Erythroblast (primary cell): ENCODE results near the gene SLC6A11.

Experiments
- DNase-seq, 2 experiments: peaks; one replicate each; lab custom pipeline; 2025; lab: John Stamatoyannopoulos, UW
- GATA1 ChIP-seq: IDR thresholded peaks from 2 replicates; pipeline ENCODE4 v1.6.1; 2011; ENCODE audit warnings: low read depth, mild to moderate bottlenecking, control low read depth, low read length, moderate library complexity
- POLR2A ChIP-seq: IDR thresholded peaks from 2 replicates; pipeline ENCODE4 v1.6.1; 2011; ENCODE audit warnings: mild to moderate bottlenecking, low read length

SLC6A11 gene

DNA sequence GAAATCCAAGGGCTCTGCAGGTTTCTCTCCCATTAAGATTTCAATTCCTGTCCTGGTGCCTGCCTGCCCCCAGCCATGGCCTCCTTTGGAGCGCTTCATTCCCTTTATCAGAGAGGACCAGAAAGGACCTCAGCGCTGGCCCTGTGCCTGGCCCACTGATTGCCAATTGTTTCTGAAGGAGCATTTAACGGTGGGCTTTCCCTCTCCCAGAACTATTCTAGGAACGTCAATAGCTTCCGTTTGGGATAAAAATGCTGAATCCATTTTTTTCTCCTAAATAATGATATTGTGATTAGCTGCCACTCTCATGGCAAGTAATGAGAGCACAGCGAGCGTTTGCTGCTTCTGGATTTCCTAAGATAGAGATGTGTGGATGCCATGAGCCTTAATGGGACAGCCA, 164.3 kb downstream of the SLC6A11 start:
- TF ChIP-seq POLR2A, result no peak
- TF ChIP-seq GATA1, result no peak
- DNase-seq, result no peak

DNA sequence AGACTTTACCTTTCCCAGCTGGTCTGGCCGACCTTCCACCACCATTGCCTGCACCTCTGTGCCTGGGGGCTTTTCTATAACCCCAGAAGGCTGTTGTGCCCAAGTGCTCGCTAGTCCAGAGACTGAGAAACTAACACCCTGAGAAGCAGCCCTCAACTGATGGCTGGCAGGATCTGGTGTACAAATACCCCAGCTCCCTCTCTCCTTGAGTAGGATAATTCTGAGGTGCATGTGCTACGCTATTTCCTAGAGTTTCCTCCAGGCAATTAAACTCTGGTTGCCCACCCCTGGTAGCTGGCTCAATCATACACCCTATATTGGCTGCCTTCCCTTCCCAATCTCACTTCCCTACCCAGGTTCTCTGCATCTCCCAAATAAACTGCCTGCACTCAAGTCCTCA, 165.0 kb downstream of the SLC6A11 start:
- DNase-seq, result no peak
- TF ChIP-seq GATA1 (no peak), POLR2A (no peak)

DNA sequence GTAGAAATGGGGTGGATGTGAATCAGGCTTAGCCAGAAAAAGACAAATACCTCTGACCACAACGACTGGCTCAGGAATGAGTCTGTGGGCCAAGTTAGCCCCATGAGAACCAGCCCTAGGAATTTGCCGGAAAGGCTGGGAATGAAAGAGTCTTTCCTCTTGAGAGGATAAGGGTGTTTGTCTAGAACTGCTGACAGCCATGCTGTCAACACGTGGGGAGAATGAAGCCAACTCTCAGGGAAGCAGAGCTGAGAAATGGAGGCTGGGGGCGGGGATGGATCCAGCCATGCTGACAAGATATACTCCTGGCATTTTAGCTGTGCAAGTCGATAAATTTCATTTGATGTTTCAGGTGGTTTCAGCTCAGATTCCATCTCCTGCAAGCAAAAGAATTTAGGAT, 165.9 kb downstream of the SLC6A11 start:
- DNase-seq, result no peak

DNA sequence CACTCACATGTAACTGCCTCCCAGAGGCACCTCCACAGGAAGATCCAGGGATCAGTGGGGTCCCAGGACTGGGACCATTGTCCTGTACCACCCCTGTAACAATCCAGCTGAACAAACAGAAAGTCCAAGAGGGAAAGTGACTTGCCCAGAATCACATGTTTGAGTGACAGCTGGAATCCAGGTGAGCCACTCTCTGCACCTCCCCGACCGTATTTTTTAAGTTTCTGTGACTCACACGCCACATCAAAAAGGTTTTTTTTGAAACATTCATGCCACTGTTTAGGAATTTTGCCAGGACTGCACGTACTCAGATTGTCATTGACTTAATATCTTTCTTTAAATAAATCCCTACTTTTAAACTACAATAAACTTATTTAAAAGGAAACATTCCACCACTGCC, 166.8 kb downstream of the SLC6A11 start:
- DNase-seq, result no peak
- no peak for TF ChIP-seq POLR2A
- TF ChIP-seq GATA1, result no peak

More for the DNA sequence above, 165.9 kb downstream of the SLC6A11 start:
- TF ChIP-seq POLR2A, result no peak
- no peak for TF ChIP-seq GATA1

DNA sequence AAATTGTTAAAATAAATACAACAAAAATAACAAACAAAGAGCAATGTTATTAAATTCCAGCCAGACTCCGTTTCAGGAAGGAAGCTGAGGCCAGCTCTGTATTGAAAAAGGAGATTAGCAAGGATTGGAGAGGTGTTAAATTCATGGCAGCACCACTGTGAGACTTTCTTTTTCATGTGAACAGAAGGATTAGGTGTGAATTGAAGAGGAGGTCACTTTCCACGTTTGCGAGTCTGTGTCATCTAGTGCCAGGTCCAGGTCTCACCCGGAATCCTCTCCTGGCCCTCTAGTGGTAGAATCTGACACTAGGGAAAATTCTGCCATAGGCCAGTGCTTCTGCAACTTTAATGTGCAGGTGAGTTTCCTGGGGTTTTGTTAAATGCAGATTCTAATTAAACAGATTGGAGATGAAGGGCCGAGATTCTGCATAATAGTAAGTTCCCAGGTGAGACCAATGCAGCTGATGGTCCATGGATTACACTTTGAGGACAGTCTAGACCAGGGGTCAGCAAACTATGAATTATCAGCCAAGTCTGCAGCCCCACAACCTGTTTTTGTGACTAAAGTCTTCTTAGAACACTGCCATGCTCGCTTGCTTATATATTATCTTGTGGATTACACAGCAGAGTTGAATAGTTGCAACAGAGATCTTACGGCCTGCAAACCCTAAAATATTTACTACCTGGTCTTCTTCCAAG, 167.3 kb downstream of the SLC6A11 start:
- peak in 1 of 2 experiments; percentile 17 for DNase-seq
- TF ChIP-seq POLR2A, result no peak
- TF ChIP-seq GATA1, result no peak

DNA sequence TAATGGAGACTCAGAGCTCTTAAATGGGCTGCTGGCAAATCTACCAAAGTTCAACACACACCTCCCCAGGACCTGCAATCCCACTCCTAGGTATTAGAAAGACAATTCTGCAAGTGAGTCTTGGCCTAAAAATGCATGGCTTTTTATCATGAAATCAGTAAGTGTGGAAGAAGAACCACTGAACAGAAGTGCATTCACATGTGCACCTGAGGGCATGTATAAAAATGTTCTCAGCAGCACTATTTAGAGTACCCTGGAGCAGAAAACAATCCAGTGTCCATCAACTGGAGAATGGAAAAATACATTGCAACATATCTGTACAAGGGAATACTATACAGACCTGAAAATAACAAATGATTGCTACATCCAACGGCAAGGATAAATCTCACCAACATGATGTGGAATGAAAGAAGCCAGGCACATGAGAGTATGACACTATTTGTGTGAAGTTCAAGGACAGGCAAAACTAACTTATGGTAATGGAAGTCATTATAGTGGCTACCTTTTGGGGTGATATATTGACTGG, 168.4 kb downstream of the SLC6A11 start:
- no peak for DNase-seq
- no peak for TF ChIP-seq POLR2A
- no peak for TF ChIP-seq GATA1

DNA sequence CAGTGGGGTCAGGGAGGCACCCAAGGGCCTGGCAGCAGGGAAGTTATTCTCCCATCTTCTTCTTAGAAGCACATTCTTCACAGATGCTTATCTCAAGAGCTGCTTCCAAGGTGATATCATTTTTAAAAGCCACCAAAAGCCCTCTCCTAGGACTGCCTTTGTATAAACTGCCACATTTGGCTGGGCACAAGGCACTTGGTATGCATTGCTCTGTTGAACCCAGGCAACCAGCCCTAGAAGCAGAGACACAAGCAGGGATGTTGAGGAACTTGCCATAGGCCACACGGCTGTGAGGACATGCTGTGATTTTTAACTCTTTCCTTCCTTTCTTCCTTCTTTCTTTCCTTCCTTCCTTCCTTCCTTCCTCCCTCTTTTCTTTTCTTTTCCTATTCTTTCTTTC, 169.2 kb downstream of the SLC6A11 start:
- no peak for TF ChIP-seq GATA1
- TF ChIP-seq POLR2A, result no peak
- no peak for DNase-seq

DNA sequence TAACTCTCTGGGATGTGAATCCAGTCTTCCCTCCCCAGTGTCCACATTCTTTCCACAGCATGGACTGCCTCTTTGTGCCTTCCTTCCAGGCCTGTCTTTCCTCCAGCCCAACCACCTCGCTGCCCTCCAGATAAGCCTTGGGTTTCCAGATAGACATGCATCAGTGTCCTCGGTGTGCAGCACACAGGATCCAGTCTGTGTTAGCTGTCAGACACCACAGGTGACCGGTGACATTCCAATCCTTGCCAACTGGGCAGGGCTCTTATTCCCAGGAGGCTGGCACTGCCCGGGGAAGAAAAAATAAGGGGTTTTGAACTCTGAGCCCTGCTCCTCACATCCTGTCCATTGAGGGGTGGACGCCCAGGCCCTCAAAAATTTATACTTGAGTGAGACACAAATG, 170.6 kb downstream of the SLC6A11 start:
- TF ChIP-seq GATA1 (no peak), POLR2A (no peak)
- DNase-seq, result no peak

DNA sequence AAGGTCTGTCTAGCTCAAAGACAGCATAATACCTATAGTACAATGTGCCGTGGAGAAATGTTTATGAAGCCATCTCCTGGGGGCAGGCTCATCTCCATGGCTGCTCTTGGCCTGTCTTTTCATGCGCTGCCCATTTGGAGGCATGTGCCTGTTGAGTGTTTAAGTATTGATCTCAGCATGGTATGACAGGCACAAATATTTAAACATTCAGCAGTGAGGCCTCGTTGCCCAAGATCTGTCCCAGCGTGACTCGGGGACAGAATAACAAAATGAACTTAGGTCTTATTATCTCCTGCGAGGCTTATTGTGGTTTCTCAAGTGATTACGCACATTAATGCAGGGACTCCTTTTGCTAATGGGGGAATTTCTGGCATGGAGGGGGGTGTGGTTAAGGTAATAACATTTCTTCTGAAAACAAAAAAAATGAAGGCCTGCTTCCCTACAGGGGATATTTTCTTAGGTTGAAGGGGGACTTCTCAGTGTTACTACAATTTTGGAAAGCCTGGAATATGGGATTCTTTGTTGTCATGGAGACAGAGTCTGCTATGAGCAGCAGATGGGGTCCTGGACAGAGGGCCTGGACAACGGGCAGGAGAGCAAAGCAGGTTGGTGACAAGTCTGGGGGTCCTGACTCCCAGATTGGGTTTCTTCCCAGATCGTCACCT, 172.1 kb downstream of the SLC6A11 start:
- DNase-seq, result no peak

DNA sequence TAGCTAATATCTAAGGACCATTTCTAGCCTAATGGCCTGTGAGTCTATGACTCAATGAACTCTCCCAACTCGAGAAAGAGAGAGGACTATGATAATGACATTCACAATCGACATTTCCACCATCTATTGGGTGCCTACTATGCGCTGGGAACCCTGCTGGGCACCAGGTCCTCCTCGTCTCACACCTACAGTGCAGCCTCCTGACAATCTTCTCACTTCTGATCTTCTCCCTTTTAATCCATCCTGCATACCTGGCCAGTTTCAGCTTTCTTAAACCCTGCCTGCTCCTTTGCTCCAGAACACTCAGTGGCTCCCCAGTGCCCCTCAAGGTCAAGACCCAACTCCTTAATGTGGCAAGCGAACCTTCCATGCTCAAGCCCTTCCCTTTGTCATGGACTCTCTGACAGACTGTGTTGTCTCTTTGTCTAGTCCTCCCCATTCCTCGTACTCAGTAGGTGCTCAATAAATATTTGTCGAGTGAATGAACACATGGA, 173.0 kb downstream of the SLC6A11 start:
- DNase-seq, result no peak
- TF ChIP-seq POLR2A (no peak), GATA1 (no peak)

More for the DNA sequence above, 172.1 kb downstream of the SLC6A11 start:
- TF ChIP-seq POLR2A (no peak), GATA1 (no peak)
